Upper lobe of right lung (tissue), 1 donor: ENCODE results near the gene DIS3L2. TPM values are rescaled to one million over a fixed set of nuclear protein-coding genes. Genes with fewer than 3 reads are reported as not detected.

ENCODE experiments used
- ATAC-seq: fragments of 200-7000 bp; cut with Tn5 transposase; one replicate; pipeline ENCODE4 v1.9.1; 2020; ENCODE audit warnings: mild to moderate bottlenecking, moderate library complexity
- DNase-seq: peaks from one replicate; pipeline ENCODE4 v3.0.0-alpha.2; 2020
- H3K27ac ChIP-seq: fragments of 200-600 bp; one replicate; pipeline ENCODE4 v1.8.0; 2022
- H3K27me3 ChIP-seq: fragments of 200-600 bp; one replicate; pipeline ENCODE4 v1.8.0; 2022; ENCODE audit warnings: mild to moderate bottlenecking
- H3K36me3 ChIP-seq: fragments of 200-600 bp; one replicate; pipeline ENCODE4 v1.8.0; 2022
- H3K4me1 ChIP-seq: fragments of 200-600 bp; one replicate; pipeline ENCODE4 v1.8.0; 2022
- H3K4me3 ChIP-seq: fragments of 200-600 bp; one replicate; pipeline ENCODE4 v1.8.0; 2022; ENCODE audit warnings: mild to moderate bottlenecking
- H3K9me3 ChIP-seq: fragments of 200-600 bp; one replicate; pipeline ENCODE4 v1.8.0; 2022
- intact Hi-C: fragments of 100-400 bp; cut with DNase I; formaldehyde crosslinking; loops from one replicate; pipeline ENCODE4 v1.11.0; 2022
- total RNA-seq: library from RNA; stranded (reverse); fragmentation: NEBNext Ultra II Directional; extraction: Animal tissue kit (Norgen Biotek cat#: 25700); gene quantifications from one replicate; pipeline ENCODE4 v1.2.1, GENCODE V29; 2021
- TF ChIP-seq, protein P1 (sequence below): fragments of 200-600 bp; IDR thresholded peaks from one replicate; pipeline ENCODE4 v1.8.0; 2022; ENCODE audit warnings: antibody characterized with exemption
- donor health status: DM: no; HTN: yes; CAD: no; lungs with severe emphysema.

DIS3L2 gene
- total RNA-seq, 1 donor from 2014 or later: 35.8 TPM

- H3K4me3 ChIP-seq: no peak overlapping the region
- no peaks in the 10 kb centered on the region for H3K4me1 ChIP-seq
- TF ChIP-seq, protein P1, sequence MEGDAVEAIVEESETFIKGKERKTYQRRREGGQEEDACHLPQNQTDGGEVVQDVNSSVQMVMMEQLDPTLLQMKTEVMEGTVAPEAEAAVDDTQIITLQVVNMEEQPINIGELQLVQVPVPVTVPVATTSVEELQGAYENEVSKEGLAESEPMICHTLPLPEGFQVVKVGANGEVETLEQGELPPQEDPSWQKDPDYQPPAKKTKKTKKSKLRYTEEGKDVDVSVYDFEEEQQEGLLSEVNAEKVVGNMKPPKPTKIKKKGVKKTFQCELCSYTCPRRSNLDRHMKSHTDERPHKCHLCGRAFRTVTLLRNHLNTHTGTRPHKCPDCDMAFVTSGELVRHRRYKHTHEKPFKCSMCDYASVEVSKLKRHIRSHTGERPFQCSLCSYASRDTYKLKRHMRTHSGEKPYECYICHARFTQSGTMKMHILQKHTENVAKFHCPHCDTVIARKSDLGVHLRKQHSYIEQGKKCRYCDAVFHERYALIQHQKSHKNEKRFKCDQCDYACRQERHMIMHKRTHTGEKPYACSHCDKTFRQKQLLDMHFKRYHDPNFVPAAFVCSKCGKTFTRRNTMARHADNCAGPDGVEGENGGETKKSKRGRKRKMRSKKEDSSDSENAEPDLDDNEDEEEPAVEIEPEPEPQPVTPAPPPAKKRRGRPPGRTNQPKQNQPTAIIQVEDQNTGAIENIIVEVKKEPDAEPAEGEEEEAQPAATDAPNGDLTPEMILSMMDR: no peak
- H3K27me3 ChIP-seq: no peaks in the 10 kb centered on the region
- no peaks in the 10 kb centered on the region for H3K9me3 ChIP-seq
- DNase-seq (no peak), ATAC-seq (peak; percentile 48)
- no peaks in the 10 kb centered on the region for H3K36me3 ChIP-seq
- no peak overlapping the region for H3K27ac ChIP-seq
- intact Hi-C loops: no loop called here
These were observed 267.7 kb downstream of the DIS3L2 start for GRCh38 chr2:232228971-232229894.

- no peak overlapping the region for H3K27ac ChIP-seq
These were observed 268.4 kb downstream of the DIS3L2 start for GRCh38 chr2:232229911-232230310.

DNA sequence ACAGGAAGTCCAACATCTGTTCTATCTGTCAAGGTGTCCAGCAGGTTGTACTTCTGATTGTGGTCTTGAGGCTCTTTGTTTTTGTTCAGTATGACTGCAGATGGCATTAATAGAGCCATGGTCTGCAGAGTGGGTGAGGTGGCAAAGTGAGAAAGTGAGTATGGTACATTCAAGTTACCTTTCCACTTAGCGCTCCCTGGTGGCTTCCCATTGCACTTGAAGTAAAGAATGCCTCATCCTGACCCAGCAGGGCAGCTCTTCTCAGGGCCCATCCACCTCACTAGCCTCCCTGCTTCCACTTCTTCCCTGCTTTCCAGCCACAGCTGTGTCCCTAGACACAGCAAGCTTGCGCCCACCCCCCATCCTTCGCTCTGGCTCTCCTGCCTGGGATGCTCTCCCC lies 269.0 kb downstream of the DIS3L2 start:
- TF ChIP-seq, protein P1: no peak
- ATAC-seq (no peak), DNase-seq (no peak)
- no peak overlapping the region for H3K4me3 ChIP-seq
- no peaks in the 10 kb centered on the region for H3K27me3 ChIP-seq
- no peaks in the 10 kb centered on the region for H3K36me3 ChIP-seq
- no peaks in the 10 kb centered on the region for H3K4me1 ChIP-seq
- no peak overlapping the region for H3K27ac ChIP-seq
- intact Hi-C loops: no loop called here
- no peaks in the 10 kb centered on the region for H3K9me3 ChIP-seq

More at GRCh38 chr2:232229911-232230310, 268.4 kb downstream of the DIS3L2 start:
- intact Hi-C loops: no loop called here
- no peak for DNase-seq
- no peak overlapping the region for H3K4me3 ChIP-seq
- ATAC-seq: no peak
- no peaks in the 10 kb centered on the region for H3K27me3 ChIP-seq
- no peaks in the 10 kb centered on the region for H3K4me1 ChIP-seq
- no peaks in the 10 kb centered on the region for H3K36me3 ChIP-seq
- TF ChIP-seq, protein P1: no peak
- H3K9me3 ChIP-seq: no peaks in the 10 kb centered on the region

DNA sequence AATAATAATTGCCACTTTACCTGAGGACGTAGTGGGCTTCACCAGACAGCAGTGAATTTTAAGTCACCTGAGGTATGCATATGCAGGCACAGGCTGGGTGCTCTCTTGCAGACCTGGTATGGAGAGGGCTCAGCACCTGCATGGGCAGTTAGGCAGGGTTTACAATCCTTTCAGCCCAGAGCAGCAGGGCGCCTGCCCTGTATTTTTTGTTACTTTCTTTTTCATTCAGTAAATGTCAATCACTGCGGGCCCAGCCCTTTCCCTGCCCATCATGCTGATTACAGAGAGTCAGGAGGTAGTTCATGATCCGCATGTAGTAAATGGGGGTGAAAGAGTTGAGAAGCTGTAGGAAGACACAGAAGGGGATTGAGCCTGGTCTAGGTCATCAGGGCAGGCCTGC lies 270.0 kb downstream of the DIS3L2 start:
- no peaks in the 10 kb centered on the region for H3K9me3 ChIP-seq
- no peaks in the 10 kb centered on the region for H3K4me1 ChIP-seq
- no peak for DNase-seq
- H3K27ac ChIP-seq: no peak overlapping the region
- ATAC-seq: no peak
- intact Hi-C loops: no loop called here
- TF ChIP-seq, protein P1: no peak
- H3K36me3 ChIP-seq: no peaks in the 10 kb centered on the region
- H3K4me3 ChIP-seq: no peak overlapping the region
- H3K27me3 ChIP-seq: no peaks in the 10 kb centered on the region

DNA sequence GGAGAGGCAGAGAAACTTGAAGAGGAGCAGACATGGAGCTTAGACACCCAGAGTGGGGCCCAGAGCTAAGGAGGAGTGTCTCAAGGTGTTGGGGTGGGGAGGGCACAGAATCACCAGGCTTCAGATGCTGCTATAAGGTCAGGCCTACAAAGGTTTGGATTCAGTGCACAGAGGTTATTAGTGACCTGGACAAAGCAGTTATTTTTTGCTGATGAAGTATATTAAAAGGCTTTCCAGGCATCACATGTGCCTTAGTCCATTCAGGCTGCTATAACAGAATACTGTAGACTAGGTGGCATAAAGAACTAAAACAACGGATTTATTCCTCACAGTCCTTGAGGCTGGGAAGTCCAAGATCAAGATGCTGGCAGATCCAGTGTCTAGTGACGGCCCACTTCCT lies 271.4 kb downstream of the DIS3L2 start:
- no peak overlapping the region for H3K27ac ChIP-seq
- ATAC-seq (no peak), DNase-seq (no peak)
- no peaks in the 10 kb centered on the region for H3K4me1 ChIP-seq
- no peaks in the 10 kb centered on the region for H3K27me3 ChIP-seq
- H3K4me3 ChIP-seq: no peak overlapping the region
- H3K9me3 ChIP-seq: no peaks in the 10 kb centered on the region
- H3K36me3 ChIP-seq: no peaks in the 10 kb centered on the region
- intact Hi-C loops: no loop called here
- TF ChIP-seq, protein P1: no peak
